K562 (cell line): ENCODE measurements around the gene TTC31.

Experiments used
- ATF1 ChIP-seq, 2 experiments: fragments of 450-650 bp in 1 of 2; IDR thresholded peaks; 2 replicates each; pipeline ENCODE4 v1.6.1; 2016; ENCODE audit warnings: missing compliant biosample characterization in 1 of 2, missing genetic modification characterization in 1 of 2
- TF ChIP-seq, protein P1 (sequence below): fragments of 450-650 bp; IDR thresholded peaks from 2 replicates; pipeline ENCODE4 v1.6.1; 2017; ENCODE audit warnings: mild to moderate bottlenecking, moderate library complexity

DNA sequence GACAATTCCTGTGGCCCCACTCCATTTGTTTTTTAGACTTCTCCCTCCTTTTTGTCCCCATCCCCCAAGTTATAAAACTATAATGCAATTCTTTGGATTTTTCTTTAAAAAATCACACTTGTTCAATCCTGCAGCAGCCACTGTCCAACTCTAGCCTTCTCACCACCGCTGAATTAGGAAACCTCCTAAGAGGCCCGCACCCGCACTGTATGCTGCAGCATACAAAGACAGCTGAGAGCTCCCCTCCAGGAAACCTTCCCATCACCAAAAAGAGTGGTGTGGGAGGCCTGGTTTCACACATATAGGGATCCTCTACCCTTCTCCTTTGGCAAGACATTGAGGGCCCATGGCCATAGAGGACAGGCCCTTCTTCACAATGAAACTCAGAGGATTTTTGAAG lies 21.7 kb downstream of the TTC31 start:
- TF ChIP-seq, protein P1, sequence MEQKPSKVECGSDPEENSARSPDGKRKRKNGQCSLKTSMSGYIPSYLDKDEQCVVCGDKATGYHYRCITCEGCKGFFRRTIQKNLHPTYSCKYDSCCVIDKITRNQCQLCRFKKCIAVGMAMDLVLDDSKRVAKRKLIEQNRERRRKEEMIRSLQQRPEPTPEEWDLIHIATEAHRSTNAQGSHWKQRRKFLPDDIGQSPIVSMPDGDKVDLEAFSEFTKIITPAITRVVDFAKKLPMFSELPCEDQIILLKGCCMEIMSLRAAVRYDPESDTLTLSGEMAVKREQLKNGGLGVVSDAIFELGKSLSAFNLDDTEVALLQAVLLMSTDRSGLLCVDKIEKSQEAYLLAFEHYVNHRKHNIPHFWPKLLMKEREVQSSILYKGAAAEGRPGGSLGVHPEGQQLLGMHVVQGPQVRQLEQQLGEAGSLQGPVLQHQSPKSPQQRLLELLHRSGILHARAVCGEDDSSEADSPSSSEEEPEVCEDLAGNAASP: no peak
- no peak for TF ChIP-seq ATF1 (CRISPR knock-in tag; IDR thresholded peaks at IDR 0.05)
- no peak for TF ChIP-seq ATF1 (tag; IDR thresholded peaks at IDR 0.05)
